ENCODE measurements around the gene ZFP3.
"Not testable (repeated sequence)": the region's sequence is repeated elsewhere in the genome, so short reads cannot be mapped to it uniquely, and the experiment has no call there.

The ZFP3 gene

GRCh38 chr17:5139458-5139732 is 61.1 kb downstream of the ZFP3 start:
- DNase-seq: no peak

GRCh38 chr17:5142877-5143276 is 64.6 kb downstream of the ZFP3 start:
- not testable (repeated sequence) for DNase-seq

All from NCI-H2171 treated with DMSO at 0.1 percent for 48 hours (cell line).